ENCODE results near the gene TASP1.
"Not testable (repeated sequence)": the region's sequence is repeated elsewhere in the genome, so short reads cannot be mapped to it uniquely, and the experiment has no call there.

TASP1 gene

GRCh38 chr20:13395232-13395631 lies 243.5 kb downstream of the TASP1 start:
- DNase-seq, result no peak

DNA sequence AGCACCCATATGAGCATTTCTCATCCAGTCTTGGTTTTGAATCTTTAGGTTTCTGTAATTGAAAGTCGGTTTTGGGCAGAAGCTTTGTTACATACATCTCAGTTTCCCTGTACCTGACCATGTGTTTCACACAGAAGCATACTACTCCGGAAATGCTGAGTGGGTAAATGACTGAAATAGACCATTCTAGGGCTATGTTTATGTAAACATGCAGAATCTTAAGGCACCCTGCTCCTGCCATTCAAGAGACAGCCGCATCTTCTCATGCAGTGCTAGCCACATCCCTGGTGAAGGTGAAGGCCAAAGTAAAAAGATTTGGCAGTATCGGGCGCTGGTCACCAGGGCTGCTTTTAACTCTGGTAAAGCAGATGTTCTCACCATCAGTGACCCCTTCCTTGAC lies 246.3 kb downstream of the TASP1 start:
- DNase-seq, result no peak

DNA sequence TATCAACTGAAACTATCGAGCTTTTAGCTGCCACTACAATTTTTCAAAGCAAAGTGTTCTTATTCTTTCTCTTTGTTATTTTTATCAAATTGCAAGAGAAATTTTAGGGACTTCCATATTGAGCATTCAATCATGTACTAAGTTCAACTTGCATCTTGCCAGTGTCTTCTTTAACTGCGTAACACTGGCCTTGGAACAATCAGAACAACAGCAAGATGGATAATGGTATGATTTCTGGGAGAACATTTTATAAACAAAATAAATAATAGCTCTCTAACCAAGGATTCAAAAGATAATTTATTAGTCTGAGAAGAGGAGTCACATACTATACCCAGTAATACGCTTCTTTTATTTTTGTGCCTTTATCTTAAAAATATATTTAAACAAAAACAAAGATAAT lies 249.6 kb downstream of the TASP1 start:
- no peak for DNase-seq

GRCh38 chr20:13384132-13384531 lies 254.6 kb downstream of the TASP1 start:
- no peak for DNase-seq

DNA sequence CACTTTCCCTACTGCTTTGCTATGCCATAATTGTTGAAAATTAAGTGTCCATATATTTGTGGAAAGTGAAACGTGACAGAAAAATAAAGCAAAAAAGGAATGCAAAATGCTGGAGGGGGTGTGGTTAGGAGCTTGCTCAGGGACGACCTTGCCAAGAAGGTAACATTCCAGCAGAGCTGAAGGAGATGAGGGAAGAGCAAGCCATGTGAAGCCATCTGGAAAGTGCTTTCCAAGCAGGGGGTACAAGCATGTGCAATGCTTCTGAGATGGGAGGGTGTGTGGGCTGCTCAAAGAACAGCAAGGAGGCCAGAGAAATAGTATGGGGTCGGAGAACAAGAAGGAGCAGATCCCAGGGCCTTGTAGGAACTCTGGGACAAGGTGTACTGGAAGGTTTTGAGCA lies 255.9 kb downstream of the TASP1 start:
- DNase-seq, result no peak

- DNase-seq, result not testable (repeated sequence)
These were observed 258.1 kb downstream of the TASP1 start for GRCh38 chr20:13380497-13381229.

DNA sequence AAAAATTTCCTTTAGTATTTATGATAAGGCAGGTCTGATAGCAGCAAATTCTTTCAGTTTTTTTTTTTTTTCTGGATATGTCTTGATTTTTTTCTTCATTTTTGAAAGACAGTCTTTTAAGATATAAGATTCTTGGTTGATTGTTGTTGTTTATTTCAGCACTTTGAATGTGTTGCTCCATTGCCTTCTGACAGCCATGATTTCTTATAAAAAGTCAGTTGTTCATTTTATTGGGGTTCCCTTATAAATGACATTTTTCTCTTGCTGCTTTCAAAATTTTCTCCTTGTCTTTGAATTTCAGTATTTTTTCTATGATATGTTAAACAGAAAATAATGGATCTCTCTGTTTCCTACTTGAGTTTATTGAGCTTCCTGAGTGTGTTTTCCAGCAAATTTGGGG lies 265.3 kb downstream of the TASP1 start:
- no peak for DNase-seq

- no peak for DNase-seq
These were observed 274.2 kb downstream of the TASP1 start for GRCh38 chr20:13364278-13365170.

- no peak for DNase-seq
These were observed 275.3 kb downstream of the TASP1 start for GRCh38 chr20:13363473-13363872.

DNA sequence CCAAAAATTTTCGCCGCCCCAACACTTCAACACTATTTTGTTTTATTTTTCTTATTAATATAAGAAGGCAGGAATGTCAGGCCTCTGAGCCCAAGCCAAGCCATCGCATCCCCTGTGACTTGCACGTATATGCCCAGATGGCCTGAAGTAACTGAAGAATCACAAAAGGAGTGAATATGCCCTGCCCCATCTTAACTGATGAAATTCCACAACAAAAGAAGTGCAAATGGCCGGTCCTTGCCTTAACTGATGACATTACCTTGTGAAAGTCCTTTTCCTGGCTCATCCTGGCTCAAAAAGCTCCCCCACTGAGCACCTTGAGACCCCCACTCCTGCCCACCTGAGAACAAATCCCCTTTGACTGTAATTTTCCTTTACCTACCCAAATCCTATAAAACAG lies 276.6 kb downstream of the TASP1 start:
- DNase-seq, result not testable (repeated sequence)

GRCh38 chr20:13358936-13359335 lies 279.8 kb downstream of the TASP1 start:
- not testable (repeated sequence) for DNase-seq

- not testable (repeated sequence) for DNase-seq
These were observed 280.9 kb downstream of the TASP1 start for GRCh38 chr20:13357782-13358181.

- no peak for DNase-seq
These were observed 282.1 kb downstream of the TASP1 start for GRCh38 chr20:13356591-13356990.

- DNase-seq, result no peak
These were observed 282.7 kb downstream of the TASP1 start for GRCh38 chr20:13355941-13356486.

- no peak for DNase-seq
These were observed 283.3 kb downstream of the TASP1 start for GRCh38 chr20:13355411-13355810.

- DNase-seq, result no peak
These were observed 285.3 kb downstream of the TASP1 start for GRCh38 chr20:13353261-13353945.

DNA sequence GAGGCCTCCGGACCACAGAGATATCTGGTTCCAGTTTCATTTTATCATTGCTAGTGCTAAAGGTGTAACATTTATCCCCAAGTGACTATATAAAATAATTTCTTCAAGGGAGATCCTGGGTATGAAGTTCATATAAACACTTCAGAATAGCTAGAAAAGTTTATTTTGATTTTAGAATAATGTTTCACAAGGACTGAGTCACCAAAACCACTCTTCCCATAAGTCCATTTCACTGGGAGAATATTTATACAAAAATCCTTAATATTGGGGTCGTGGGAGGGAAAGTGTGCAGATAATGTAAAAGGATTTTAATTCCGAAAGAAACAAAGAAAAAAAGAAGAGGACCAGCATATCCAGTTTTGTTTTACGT lies 289.5 kb downstream of the TASP1 start:
- DNase-seq, result no peak

DNA sequence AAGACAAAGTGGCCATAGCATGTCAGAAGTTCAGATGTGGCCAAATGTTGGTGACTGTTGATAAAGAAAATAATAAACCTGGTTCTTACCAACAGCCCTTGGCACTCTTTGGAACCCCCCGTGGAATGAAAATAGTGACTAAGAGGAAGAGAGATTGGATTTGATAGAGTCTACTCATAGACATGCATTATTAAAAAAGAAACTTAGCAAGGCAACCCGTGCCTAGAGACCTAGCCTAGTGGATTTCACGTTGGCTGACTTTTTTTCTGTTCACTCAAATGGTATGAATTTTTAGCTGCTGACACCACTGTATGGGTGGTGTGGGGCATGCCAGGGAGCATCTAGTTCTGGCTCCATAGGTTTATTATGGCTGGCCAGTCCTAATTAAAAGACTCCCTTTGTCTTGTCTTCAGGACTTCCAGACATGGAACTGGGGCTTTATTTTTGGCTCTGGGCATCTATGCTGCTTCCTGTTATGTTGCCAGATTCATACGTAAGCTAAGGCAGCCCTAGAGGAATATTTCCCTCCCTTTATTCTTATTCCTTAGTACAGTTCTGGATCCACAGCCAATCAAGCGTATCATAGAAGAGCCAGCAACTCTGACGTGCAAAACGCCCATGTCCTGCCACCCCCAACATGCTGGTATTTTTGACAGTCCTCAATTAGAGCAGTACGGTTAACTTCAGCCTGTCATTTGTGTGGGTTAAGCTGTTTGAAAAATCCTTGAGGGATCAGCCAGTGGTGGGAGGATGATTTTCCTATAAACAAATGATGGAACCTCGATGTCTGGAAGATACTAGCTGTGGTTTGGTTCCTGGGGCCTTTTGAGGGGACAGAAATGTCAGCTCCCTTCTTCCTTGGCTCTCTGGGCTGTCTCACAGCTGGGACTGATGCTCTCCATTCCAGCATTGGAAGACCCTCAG lies 290.2 kb downstream of the TASP1 start:
- no peak for DNase-seq

- DNase-seq, result no peak
These were observed 294.1 kb downstream of the TASP1 start for GRCh38 chr20:13344671-13345070.

- DNase-seq, result no peak
These were observed 296.1 kb downstream of the TASP1 start for GRCh38 chr20:13342469-13343242.

- DNase-seq, result no peak
These were observed 296.9 kb downstream of the TASP1 start for GRCh38 chr20:13341737-13342393.
